ENCODE results near the gene CYP21A2. TPM values are rescaled to one million over a fixed set of nuclear protein-coding genes. Genes with fewer than 3 reads are reported as not detected.

The CYP21A2 gene
- total and polyA plus RNA-seq, 2 donors (not counting 1 experiment from before 2014, with no cell fraction given) = not detected

DNA sequence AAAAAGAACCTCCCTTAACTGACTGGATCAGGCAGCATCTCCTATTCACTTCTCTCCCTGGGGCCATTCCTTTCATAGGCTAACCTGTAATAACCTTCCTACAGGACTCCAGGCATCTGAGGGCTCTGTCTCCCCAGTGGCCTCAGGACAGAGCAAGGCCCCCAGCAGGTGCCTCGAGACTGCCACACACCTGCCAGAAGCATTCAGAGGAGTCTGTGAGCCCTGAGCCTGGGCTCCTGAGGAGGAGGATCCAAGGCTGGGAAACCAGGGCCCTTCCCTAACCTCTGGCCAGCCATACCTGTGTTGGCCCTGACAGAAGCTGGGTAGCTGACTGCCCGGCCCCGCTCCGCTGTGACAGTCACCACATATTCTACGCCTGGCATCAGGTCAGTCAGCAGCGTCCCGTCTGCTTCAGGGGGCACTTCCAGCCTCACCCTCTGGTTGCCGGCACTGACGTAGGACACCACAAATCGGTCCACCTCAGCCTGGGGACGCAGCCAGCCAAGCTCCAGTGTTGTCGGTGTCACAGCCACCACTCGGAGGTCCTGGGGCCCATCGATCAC is 50.4 kb downstream of the CYP21A2 start:
- TF ChIP-seq, protein P1, sequence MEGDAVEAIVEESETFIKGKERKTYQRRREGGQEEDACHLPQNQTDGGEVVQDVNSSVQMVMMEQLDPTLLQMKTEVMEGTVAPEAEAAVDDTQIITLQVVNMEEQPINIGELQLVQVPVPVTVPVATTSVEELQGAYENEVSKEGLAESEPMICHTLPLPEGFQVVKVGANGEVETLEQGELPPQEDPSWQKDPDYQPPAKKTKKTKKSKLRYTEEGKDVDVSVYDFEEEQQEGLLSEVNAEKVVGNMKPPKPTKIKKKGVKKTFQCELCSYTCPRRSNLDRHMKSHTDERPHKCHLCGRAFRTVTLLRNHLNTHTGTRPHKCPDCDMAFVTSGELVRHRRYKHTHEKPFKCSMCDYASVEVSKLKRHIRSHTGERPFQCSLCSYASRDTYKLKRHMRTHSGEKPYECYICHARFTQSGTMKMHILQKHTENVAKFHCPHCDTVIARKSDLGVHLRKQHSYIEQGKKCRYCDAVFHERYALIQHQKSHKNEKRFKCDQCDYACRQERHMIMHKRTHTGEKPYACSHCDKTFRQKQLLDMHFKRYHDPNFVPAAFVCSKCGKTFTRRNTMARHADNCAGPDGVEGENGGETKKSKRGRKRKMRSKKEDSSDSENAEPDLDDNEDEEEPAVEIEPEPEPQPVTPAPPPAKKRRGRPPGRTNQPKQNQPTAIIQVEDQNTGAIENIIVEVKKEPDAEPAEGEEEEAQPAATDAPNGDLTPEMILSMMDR (IDR thresholded peaks at IDR 0.05) = no peak
- no peak for TF ChIP-seq EZH2 (IDR thresholded peaks at IDR 0.05; ENCODE audit: borderline replicate concordance, insufficient read depth, low read depth, low read length, poor library complexity, severe bottlenecking)
- Histone ChIP-seq H3K27me3 (replicated peaks in 1 of 4; ENCODE audit: control extremely low read depth in 1 of 4, control insufficient read depth in 3 of 4, insufficient read depth in 4 of 4, low read length in 3 of 4) (peaks cover 0 to 35% (median 18%) of the 10 kb centered on the region in 4 experiments), H3K4me3 (ENCODE audit: control extremely low read depth in 1 of 5, extremely low read depth in 1 of 5, insufficient read depth in 1 of 5, low read depth in 2 of 5, low read length in 4 of 5) (no peak overlapping the region), H3K4me2 (replicated peaks; ENCODE audit: low read depth, low read length, poor library complexity, severe bottlenecking) (no peak overlapping the region), H3K36me3 (replicated peaks in 1 of 2; ENCODE audit: control extremely low read depth in 1 of 2, control insufficient read depth in 1 of 2, extremely low read depth in 1 of 2, insufficient read depth in 2 of 2, low read length in 1 of 2) (no peaks in the 10 kb centered on the region), H3K27ac (ENCODE audit: low read length in 2 of 2) (no peak overlapping the region), H3K79me2 (ENCODE audit: control insufficient read depth, insufficient read depth, low read length) (no peaks in the 10 kb centered on the region), H4K20me1 (ENCODE audit: control insufficient read depth, insufficient read depth, low read length, poor library complexity, severe bottlenecking) (no peaks in the 10 kb centered on the region), H3K4me1 (ENCODE audit: control insufficient read depth in 2 of 2, insufficient read depth in 2 of 2, low read length in 2 of 2) (peaks cover 8% of the 10 kb centered on the region in 2 donors), H3K9ac (ENCODE audit: low read length) (no peak overlapping the region), H3K9me3 (ENCODE audit: control extremely low read depth in 1 of 3, control insufficient read depth in 2 of 3, insufficient read depth in 1 of 3, low read length in 2 of 3) (peaks cover 0 to 7% (median 0%) of the 10 kb centered on the region in 3 donors), H2AFZ (ENCODE audit: insufficient read depth, low read depth, low read length, poor library complexity, severe bottlenecking) (no peak overlapping the region)
- H3K4me1 Mint-ChIP-seq = peaks cover 10% of the 10 kb centered on the region
- DNase-seq = no peak
- intact Hi-C loops (cut with micrococcal nuclease) = no loop called here
- no peaks in the 10 kb centered on the region for H3K9me3 Mint-ChIP-seq (ENCODE audit: insufficient read depth)
- POLR2A ChIA-PET = interaction anchor here (1.4 kb wide), 1 partner anchor 109 kb away, joined by 3 read pairs; no protein-coding TSS in a partner anchor
- peak overlapping the region; percentile 27 for H3K4me3 Mint-ChIP-seq
- ATAC-seq (ENCODE audit: low read depth) = no peak
- WGBS (ENCODE audit: insufficient coverage) = 94% methylated on average over 14 of the region's 14 CpGs
- H3K27me3 Mint-ChIP-seq = peaks cover 50% of the 10 kb centered on the region
- CTCF ChIA-PET = interaction anchor here (0.9 to 1.6 kb wide), 2 partner anchors 12 to 325 kb away, joined by 3 to 4 read pairs; no protein-coding TSS in a partner anchor
- no peak overlapping the region for H3K27ac Mint-ChIP-seq

DNA sequence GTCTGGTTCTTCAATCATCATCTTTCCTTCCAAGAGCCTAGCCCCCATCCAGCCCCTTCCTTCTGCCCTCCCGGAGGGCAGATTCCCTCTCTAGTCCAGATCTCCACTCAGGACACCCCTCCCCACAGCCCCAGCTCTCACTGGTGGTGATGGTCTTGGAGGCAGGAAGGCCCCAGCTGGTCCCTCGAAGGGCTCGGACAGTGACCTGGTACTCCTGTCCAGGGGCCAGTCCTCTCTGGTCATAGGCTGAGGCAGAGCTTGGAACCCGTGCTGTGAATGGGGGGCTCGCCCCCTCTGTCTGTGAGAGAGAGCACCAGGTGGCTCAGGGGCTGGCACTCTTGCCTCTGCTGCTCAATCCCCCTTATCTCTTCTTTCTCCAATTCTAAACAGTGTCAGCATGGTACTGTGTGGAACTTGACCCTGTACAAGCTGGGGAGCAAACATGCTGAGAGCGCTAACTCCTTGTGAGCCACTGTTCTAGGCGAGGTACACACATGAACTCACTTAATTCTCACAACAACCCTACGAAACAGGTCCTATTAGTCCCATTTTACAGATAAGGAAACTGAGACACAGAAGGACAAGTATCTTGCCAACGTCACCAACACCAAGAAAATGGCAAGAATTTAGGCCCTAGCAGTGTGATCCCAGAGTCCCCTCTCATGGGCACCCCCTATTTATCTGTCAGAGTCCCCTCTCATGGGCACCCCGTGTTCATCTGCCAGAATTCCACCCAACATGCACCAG is 51.0 kb downstream of the CYP21A2 start:
- POLR2A ChIA-PET = interaction anchor here (0.6 kb wide), 1 partner anchor 1314 kb away, joined by 3 read pairs; no protein-coding TSS in a partner anchor
- ATAC-seq (ENCODE audit: low read depth) = no peak
- Histone ChIP-seq H3K4me1 (ENCODE audit: control insufficient read depth in 2 of 2, insufficient read depth in 2 of 2, low read length in 2 of 2) (peaks cover 8% of the 10 kb centered on the region in 2 donors), H3K4me3 (ENCODE audit: control extremely low read depth in 1 of 5, extremely low read depth in 1 of 5, insufficient read depth in 1 of 5, low read depth in 2 of 5, low read length in 4 of 5) (no peak overlapping the region), H3K9me3 (ENCODE audit: control extremely low read depth in 1 of 3, control insufficient read depth in 2 of 3, insufficient read depth in 1 of 3, low read length in 2 of 3) (peaks cover 0 to 7% (median 0%) of the 10 kb centered on the region in 3 donors), H4K20me1 (ENCODE audit: control insufficient read depth, insufficient read depth, low read length, poor library complexity, severe bottlenecking) (no peaks in the 10 kb centered on the region), H3K4me2 (replicated peaks; ENCODE audit: low read depth, low read length, poor library complexity, severe bottlenecking) (no peak overlapping the region), H3K27ac (ENCODE audit: low read length in 2 of 2) (no peak overlapping the region), H3K36me3 (replicated peaks in 1 of 2; ENCODE audit: control extremely low read depth in 1 of 2, control insufficient read depth in 1 of 2, extremely low read depth in 1 of 2, insufficient read depth in 2 of 2, low read length in 1 of 2) (no peaks in the 10 kb centered on the region), H3K27me3 (replicated peaks in 1 of 4; ENCODE audit: control extremely low read depth in 1 of 4, control insufficient read depth in 3 of 4, insufficient read depth in 4 of 4, low read length in 3 of 4) (peaks cover 0 to 29% (median 16%) of the 10 kb centered on the region in 4 experiments), H3K79me2 (ENCODE audit: control insufficient read depth, insufficient read depth, low read length) (no peaks in the 10 kb centered on the region), H3K9ac (ENCODE audit: low read length) (no peak overlapping the region), H2AFZ (ENCODE audit: insufficient read depth, low read depth, low read length, poor library complexity, severe bottlenecking) (no peak overlapping the region)
- H3K4me1 Mint-ChIP-seq = peaks cover 10% of the 10 kb centered on the region
- intact Hi-C loops (cut with micrococcal nuclease) = no loop called here
- CTCF ChIA-PET = interaction anchor here (1.2 kb wide), 1 partner anchor 104 kb away, joined by 3 read pairs; the partner anchor contains the start of gene GPSM3
- WGBS (ENCODE audit: insufficient coverage) = 84% methylated on average over 9 of the region's 10 CpGs
- no peak overlapping the region for H3K27ac Mint-ChIP-seq
- H3K4me3 Mint-ChIP-seq = no peak overlapping the region
- DNase-seq = no peak
- H3K27me3 Mint-ChIP-seq = peaks cover 44% of the 10 kb centered on the region
- H3K9me3 Mint-ChIP-seq (ENCODE audit: insufficient read depth) = no peaks in the 10 kb centered on the region
- TF ChIP-seq, protein P1 (IDR thresholded peaks at IDR 0.05) = no peak
- no peak for TF ChIP-seq EZH2 (IDR thresholded peaks at IDR 0.05; ENCODE audit: borderline replicate concordance, insufficient read depth, low read depth, low read length, poor library complexity, severe bottlenecking)

Data from B cell (primary cell).